Activated CD4-positive, alpha-beta T cell treated with anti-CD3 and anti-CD28 coated beads, Interleukin-2, Interleukin-4, amounts not matched to agents 100 ng/mL and 50 ng/mL, durations not matched to agents 16 hours and 8 hours (primary cell): ENCODE data around the gene NR3C2.

ENCODE experiments used
- DNase-seq: peaks from one replicate; pipeline ENCODE4 v3.0.0-alpha.2; 2020; ENCODE audit warnings: low spot score

The NR3C2 gene

GRCh38 chr4:148056879-148057278 is 385.3 kb downstream of the NR3C2 start:
- peak; percentile 72 for DNase-seq

- DNase-seq: no peak
These were observed 386.4 kb downstream of the NR3C2 start for GRCh38 chr4:148055844-148056243.

- no peak for DNase-seq
These were observed 387.9 kb downstream of the NR3C2 start for GRCh38 chr4:148054275-148054674.

- no peak for DNase-seq
These were observed 388.8 kb downstream of the NR3C2 start for GRCh38 chr4:148053298-148054003.

- DNase-seq: peak; percentile 31
These were observed 389.8 kb downstream of the NR3C2 start for GRCh38 chr4:148052448-148052847.

- no peak for DNase-seq
These were observed 390.8 kb downstream of the NR3C2 start for GRCh38 chr4:148051403-148051802.

GRCh38 chr4:148048598-148048997 is 393.6 kb downstream of the NR3C2 start:
- DNase-seq: no peak

- DNase-seq: no peak
These were observed 397.3 kb downstream of the NR3C2 start for GRCh38 chr4:148044912-148045352.

- no peak for DNase-seq
These were observed 397.9 kb downstream of the NR3C2 start for GRCh38 chr4:148044089-148044911.

- DNase-seq: no peak
These were observed 400.4 kb downstream of the NR3C2 start for GRCh38 chr4:148041606-148042329.

- DNase-seq: no peak
These were observed 407.4 kb downstream of the NR3C2 start for GRCh38 chr4:148034813-148035212.

- no peak for DNase-seq
These were observed 411.9 kb downstream of the NR3C2 start for GRCh38 chr4:148030193-148030873.

- no peak for DNase-seq
These were observed 412.4 kb downstream of the NR3C2 start for GRCh38 chr4:148029781-148030180.
